ENCODE data around the gene LDHD.

The LDHD gene

DNA sequence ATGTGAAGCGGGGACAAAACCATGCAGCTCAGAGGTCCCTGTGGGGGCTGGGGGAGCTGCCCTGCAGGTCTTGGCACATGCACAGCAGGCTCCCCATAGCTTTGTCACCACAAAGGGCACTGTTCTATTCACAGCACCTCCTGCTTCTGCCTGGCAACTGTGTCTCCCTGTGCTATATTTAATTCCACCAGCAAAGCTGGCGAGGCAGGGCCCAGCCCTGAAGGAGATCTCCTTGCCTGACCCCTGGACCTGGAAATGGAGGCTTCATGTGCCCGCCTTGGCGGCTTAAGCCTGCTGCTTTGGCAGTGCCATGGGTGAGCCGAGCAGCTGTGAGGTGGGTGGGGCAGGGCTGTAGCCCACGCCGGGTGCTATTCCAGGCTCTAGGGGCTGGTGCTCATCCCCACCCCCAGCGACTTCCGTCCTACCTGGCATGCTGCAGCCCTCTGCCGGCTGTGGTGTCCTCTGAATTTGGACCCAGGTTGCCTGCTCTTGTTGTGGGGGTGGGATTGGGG, 6.8 kb downstream of the LDHD start:
- TF ChIP-seq CTCF (IDR thresholded peaks at IDR 0.05) = no peak
- H3K4me1 ChIP-seq (ENCODE audit: control insufficient read depth in 1 of 2, insufficient read depth in 1 of 2, low read depth in 1 of 2, low read length in 1 of 2) = peaks cover 65 to 78% of the 10 kb centered on the region in 2 experiments
- peaks cover 23% of the 10 kb centered on the region for H3K27me3 ChIP-seq
- H3K27ac ChIP-seq = peak overlapping the region; percentile 65
- no peaks in the 10 kb centered on the region for H3K9me3 ChIP-seq
- H3K4me3 ChIP-seq (ENCODE audit: low read depth in 1 of 2, low read length in 1 of 2) = no peak overlapping the region
- H3K36me3 ChIP-seq = no peaks in the 10 kb centered on the region

DNA sequence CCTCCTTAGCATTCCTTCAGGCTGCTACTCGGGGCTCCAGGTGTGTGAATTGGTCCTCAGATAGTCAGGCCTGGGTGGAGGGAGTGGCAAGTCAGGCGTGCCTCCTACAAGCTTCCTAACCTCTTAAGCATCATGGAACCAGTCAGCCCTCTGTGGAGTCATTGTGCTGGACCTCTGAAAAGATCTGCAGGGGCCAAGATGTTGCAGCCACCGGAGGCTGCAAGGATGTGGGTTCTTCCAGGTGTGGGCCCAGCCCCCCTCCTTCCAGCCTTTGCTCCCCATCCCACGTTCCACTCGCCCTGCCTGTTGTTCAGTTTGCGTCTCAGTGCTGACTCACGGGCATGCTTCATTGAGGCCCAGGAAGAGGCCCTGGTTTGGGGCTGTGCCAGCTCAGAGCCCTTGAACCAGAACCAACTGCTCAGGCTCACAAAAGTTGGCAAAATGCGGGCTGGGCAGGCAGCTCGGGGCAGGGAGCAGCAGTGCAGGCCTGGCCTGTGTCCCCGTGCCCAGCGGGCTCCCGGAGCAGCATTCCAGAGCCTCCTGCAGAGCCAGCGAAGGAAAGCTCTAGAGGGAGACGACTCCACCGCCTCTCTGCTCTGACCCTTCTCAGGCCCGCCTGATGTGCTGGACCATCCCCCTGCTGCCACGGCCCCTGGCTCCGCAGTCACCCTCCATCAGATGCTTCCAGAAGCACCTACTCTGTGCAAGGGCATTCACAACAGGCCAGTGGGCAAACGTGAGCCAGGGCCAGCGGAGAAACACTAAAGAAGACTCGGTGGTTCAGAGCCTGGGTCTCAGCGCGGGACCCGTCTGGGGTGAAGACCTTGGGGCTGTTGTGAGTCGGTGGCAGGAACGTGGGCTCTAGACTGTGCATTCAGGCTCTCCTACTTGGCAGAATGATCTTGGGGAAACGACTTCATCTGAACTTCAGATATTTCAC, 7.5 kb downstream of the LDHD start:
- Histone ChIP-seq H3K36me3 (no peaks in the 10 kb centered on the region), H3K4me3 (ENCODE audit: low read depth in 1 of 2, low read length in 1 of 2) (peak overlapping the region in 1 of 2 experiments; percentile 9), H3K4me1 (ENCODE audit: control insufficient read depth in 1 of 2, insufficient read depth in 1 of 2, low read depth in 1 of 2, low read length in 1 of 2) (peaks cover 72 to 85% of the 10 kb centered on the region in 2 experiments), H3K27ac (peak overlapping the region; percentile 65), H3K9me3 (no peaks in the 10 kb centered on the region), H3K27me3 (peaks cover 23% of the 10 kb centered on the region)
- TF ChIP-seq CTCF (IDR thresholded peaks at IDR 0.05) = no peak

DNA sequence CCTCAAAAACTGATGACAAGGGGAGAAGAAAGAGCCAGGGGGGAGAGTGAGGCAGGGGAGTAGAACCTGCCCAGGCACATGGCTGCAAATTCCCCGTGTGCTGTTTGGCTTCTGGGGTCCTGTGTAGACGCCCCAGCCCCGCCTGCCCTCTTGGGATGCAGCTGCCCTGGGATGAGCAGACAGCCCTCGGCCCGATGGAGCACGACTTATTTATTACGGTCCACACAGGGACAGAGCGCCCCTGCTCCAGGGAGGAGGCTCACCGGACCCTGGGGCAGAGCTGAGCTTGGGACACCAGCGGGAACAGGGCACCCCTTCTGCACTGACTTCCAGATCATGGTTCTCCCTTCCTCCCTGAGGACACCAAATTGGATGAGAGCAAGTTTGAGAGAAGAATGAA, 9.1 kb downstream of the LDHD start:
- Histone ChIP-seq H3K36me3 (no peaks in the 10 kb centered on the region), H3K27ac (no peak overlapping the region), H3K4me3 (ENCODE audit: low read depth in 1 of 2, low read length in 1 of 2) (no peak overlapping the region), H3K9me3 (no peaks in the 10 kb centered on the region), H3K4me1 (ENCODE audit: control insufficient read depth in 1 of 2, insufficient read depth in 1 of 2, low read depth in 1 of 2, low read length in 1 of 2) (peaks cover 70 to 76% of the 10 kb centered on the region in 2 experiments), H3K27me3 (peaks cover 8% of the 10 kb centered on the region)
- TF ChIP-seq CTCF (IDR thresholded peaks at IDR 0.05) = no peak

DNA sequence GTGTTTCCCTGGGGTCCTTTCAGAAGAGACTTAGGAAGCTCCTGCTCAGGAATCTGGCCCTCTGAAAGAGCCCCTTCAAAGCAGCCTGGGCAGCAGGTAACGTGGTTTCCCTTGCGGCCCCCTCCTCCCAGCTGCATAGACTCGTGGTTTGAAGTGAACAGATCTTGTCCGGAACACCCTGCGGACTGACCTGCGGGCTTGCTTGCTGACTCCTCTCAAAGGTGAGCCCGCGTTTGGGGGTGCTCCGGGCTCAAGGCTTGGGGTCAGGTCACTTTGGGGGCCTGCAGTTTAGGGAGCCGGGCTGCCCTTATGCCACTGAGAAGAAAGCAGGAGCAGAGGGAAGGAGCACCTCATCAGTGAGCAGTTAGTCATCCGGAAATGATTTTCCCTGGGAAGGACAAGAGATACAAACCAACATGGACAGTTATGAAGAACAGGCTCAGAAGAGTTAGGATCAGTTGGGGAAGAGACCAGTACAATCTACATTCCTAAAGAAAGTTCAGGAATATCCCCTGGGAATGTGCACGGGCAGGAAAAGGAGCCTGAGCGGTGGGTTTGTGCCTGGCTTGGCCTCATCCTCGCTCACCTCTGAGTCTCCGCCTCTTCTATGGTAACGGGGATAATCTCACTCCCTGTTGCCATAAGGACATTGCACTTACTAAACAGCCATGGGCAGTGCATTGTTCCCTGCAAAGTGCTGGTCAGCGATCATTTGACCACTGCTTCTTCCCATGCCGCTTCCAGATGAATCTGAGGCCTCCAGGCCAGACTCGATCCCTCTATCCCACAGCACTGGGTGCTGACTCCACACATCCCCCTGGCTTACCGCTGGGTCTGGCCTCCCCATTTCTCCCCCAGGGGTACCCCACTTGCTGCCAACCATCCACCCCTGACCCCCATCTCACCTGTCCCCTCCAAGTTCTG, 10.0 kb downstream of the LDHD start:
- Histone ChIP-seq H3K36me3 (no peaks in the 10 kb centered on the region), H3K4me3 (ENCODE audit: low read depth in 1 of 2, low read length in 1 of 2) (no peak overlapping the region), H3K27me3 (no peaks in the 10 kb centered on the region), H3K9me3 (no peaks in the 10 kb centered on the region), H3K4me1 (ENCODE audit: control insufficient read depth in 1 of 2, insufficient read depth in 1 of 2, low read depth in 1 of 2, low read length in 1 of 2) (peaks cover 61 to 67% of the 10 kb centered on the region in 2 experiments), H3K27ac (peak overlapping the region; percentile 79)
- no peak for TF ChIP-seq CTCF (IDR thresholded peaks at IDR 0.05)

DNA sequence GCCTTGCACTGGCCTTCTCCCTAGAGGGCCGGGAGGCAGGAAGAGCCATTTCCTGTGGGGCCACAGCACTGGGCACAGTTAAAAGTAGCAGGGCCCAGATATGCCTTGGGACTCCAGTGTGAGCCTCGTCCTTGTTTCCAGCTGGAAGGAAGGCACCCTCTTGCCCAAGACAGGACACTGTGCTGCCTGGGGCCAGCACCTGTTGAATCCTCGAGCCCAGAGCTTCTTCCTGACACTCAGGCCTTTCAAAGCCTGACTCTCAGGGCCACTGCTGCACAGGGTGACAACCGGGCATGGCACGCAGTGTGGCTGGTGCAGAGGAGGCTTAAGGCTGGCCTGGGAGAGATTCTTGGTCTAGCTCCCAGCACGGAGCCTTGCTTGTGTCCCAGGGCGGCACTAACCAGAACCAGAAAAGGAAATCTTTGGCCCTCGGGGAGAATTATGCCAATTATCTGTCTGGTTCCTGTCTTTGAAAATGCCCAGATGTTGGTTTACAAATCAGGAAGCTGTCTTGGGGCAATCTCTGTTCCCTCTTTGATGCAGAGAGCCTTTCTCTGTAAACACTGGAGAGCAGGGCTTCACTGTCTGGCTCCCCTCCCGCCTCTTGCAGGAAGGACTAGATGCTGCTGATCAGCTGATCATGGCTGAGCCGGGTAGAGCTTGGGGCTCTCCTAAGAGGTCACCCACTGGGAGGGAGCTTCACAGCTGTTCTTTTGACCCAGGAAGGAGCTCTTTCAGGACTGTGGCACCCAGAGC, 11.1 kb downstream of the LDHD start:
- peak overlapping the region; percentile 79 for H3K27ac ChIP-seq
- H3K36me3 ChIP-seq = no peaks in the 10 kb centered on the region
- H3K9me3 ChIP-seq = no peaks in the 10 kb centered on the region
- H3K27me3 ChIP-seq = no peaks in the 10 kb centered on the region
- H3K4me1 ChIP-seq (ENCODE audit: control insufficient read depth in 1 of 2, insufficient read depth in 1 of 2, low read depth in 1 of 2, low read length in 1 of 2) = peaks cover 52 to 59% of the 10 kb centered on the region in 2 experiments
- TF ChIP-seq CTCF (IDR thresholded peaks at IDR 0.05) = no peak
- H3K4me3 ChIP-seq (ENCODE audit: low read depth in 1 of 2, low read length in 1 of 2) = no peak overlapping the region

Measured in neutrophil (primary cell).